ENCODE results near the gene MCTP1. TPM values are rescaled to one million over a fixed set of nuclear protein-coding genes. Genes with fewer than 3 reads are reported as not detected.

Gene MCTP1
- total RNA-seq, 4 donors from 2014 or later = 3.5 to 19.8 (median 5.8) TPM

- no peaks in the 10 kb centered on the region for H3K9me3 ChIP-seq
- no peak for DNase-seq
- TF ChIP-seq CTCF (IDR thresholded peaks at IDR 0.05) (no peak), POLR2A (IDR thresholded peaks at IDR 0.05) (no peak)
- no peak overlapping the region for H3K27ac ChIP-seq
- no peaks in the 10 kb centered on the region for H3K36me3 ChIP-seq
- H3K4me3 ChIP-seq = no peak overlapping the region
- H3K4me1 ChIP-seq = no peaks in the 10 kb centered on the region
- no peaks in the 10 kb centered on the region for H3K27me3 ChIP-seq
- intact Hi-C loops (cut with DNase I) = no loop called here
- WGBS, 2 donors = 23 to 63% methylated on average over 2 of the region's 2 CpGs
Measured at GRCh38 chr5:94740286-94740685, 544.6 kb downstream of the MCTP1 start.

- Histone ChIP-seq H3K27ac (no peak overlapping the region), H3K9me3 (no peaks in the 10 kb centered on the region), H3K4me3 (no peak overlapping the region), H3K4me1 (no peaks in the 10 kb centered on the region), H3K36me3 (no peaks in the 10 kb centered on the region), H3K27me3 (no peaks in the 10 kb centered on the region)
- DNase-seq = no peak
- 72 to 76% methylated on average over 1 of the region's 1 CpG for WGBS, 2 donors
- TF ChIP-seq CTCF (IDR thresholded peaks at IDR 0.05) (no peak), POLR2A (IDR thresholded peaks at IDR 0.05) (no peak)
- intact Hi-C loops (cut with DNase I) = no loop called here
Measured at GRCh38 chr5:94736498-94736897, 548.4 kb downstream of the MCTP1 start.

- H3K36me3 ChIP-seq = no peaks in the 10 kb centered on the region
- no peaks in the 10 kb centered on the region for H3K4me1 ChIP-seq
- DNase-seq = no peak
- 28 to 43% methylated on average over 1 of the region's 1 CpG for WGBS, 2 donors
- no peak for TF ChIP-seq POLR2A (IDR thresholded peaks at IDR 0.05)
- no peak for TF ChIP-seq CTCF (IDR thresholded peaks at IDR 0.05)
- no peak overlapping the region for H3K27ac ChIP-seq
- H3K9me3 ChIP-seq = no peaks in the 10 kb centered on the region
- no peak overlapping the region for H3K4me3 ChIP-seq
- intact Hi-C loops (cut with DNase I) = no loop called here
- H3K27me3 ChIP-seq = no peaks in the 10 kb centered on the region
Measured at GRCh38 chr5:94731471-94731870, 553.4 kb downstream of the MCTP1 start.

- Histone ChIP-seq H3K36me3 (no peaks in the 10 kb centered on the region), H3K4me3 (no peak overlapping the region), H3K9me3 (no peaks in the 10 kb centered on the region), H3K27me3 (no peaks in the 10 kb centered on the region), H3K27ac (no peak overlapping the region), H3K4me1 (no peaks in the 10 kb centered on the region)
- intact Hi-C loops (cut with DNase I) = no loop called here
- TF ChIP-seq POLR2A (IDR thresholded peaks at IDR 0.05) = no peak
- no peak for TF ChIP-seq CTCF (IDR thresholded peaks at IDR 0.05)
- 48 to 66% methylated on average over 1 of the region's 1 CpG for WGBS, 2 donors
- no peak for DNase-seq
Measured at GRCh38 chr5:94725142-94725541, 559.8 kb downstream of the MCTP1 start.

GRCh38 chr5:94715768-94716167, 569.1 kb downstream of the MCTP1 start:
- intact Hi-C loops (cut with DNase I) = no loop called here
- no peak for DNase-seq
- H3K36me3 ChIP-seq = peaks cover 0 to 16% (median 0%) of the 10 kb centered on the region in 3 donors
- no peak for TF ChIP-seq POLR2A (IDR thresholded peaks at IDR 0.05)
- H3K27ac ChIP-seq = no peak overlapping the region
- no peaks in the 10 kb centered on the region for H3K27me3 ChIP-seq
- 83% methylated on average over 3 of the region's 3 CpGs for WGBS, 2 donors
- no peaks in the 10 kb centered on the region for H3K4me1 ChIP-seq
- no peak overlapping the region for H3K4me3 ChIP-seq
- no peaks in the 10 kb centered on the region for H3K9me3 ChIP-seq

GRCh38 chr5:94711785-94712184, 573.1 kb downstream of the MCTP1 start:
- H3K4me3 ChIP-seq = no peak overlapping the region
- no peak for DNase-seq
- intact Hi-C loops (cut with DNase I) = no loop called here
- no peak overlapping the region for H3K27ac ChIP-seq
- H3K9me3 ChIP-seq = no peaks in the 10 kb centered on the region
- H3K36me3 ChIP-seq = peaks cover 0 to 47% (median 0%) of the 10 kb centered on the region in 3 donors
- H3K27me3 ChIP-seq = no peaks in the 10 kb centered on the region
- H3K4me1 ChIP-seq = no peaks in the 10 kb centered on the region
- no peak for TF ChIP-seq POLR2A (IDR thresholded peaks at IDR 0.05)
- no peak for TF ChIP-seq CTCF (IDR thresholded peaks at IDR 0.05)
